RCC 7860 (cell line): ENCODE data around the gene ALG12.

Experiments
- DNase-seq: peaks from one replicate; pipeline ENCODE4 v3.0.0-alpha.2; 2015; ENCODE audit warnings: low spot score
- FAIRE-seq: peaks from 2 replicates; lab custom pipeline; 2012; peaks lifted over from hg19 to GRCh38; lab: Jason Lieb, UNC

The ALG12 gene

GRCh38 chr22:49913446-49913845 is 4.8 kb downstream of the ALG12 start:
- DNase-seq (no peak), FAIRE-seq (no peak)

DNA sequence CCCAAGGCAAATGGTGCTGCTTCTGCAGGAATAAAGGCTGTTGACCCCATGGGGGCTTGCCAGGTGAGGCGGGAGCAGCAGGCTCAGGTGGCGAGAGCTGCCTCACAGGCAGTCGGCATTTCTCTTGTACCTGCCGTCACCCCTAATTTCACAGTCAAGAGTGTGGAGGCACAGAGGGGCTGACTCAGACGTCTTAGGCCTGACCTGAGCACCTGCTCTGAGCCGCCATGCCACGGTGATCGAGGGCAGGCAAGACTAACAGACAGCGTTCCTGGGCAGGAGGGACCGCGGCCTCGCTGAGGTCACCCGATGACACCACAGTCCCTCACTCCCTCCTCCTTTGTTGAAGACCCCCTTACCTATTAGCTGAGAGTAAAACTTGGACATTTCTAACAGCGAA is 5.2 kb downstream of the ALG12 start:
- DNase-seq (no peak), FAIRE-seq (no peak)

- FAIRE-seq (no peak), DNase-seq (no peak)
Measured at GRCh38 chr22:49911881-49912625, 6.2 kb downstream of the ALG12 start.

GRCh38 chr22:49910229-49911155 is 7.7 kb downstream of the ALG12 start:
- no peak for FAIRE-seq

DNA sequence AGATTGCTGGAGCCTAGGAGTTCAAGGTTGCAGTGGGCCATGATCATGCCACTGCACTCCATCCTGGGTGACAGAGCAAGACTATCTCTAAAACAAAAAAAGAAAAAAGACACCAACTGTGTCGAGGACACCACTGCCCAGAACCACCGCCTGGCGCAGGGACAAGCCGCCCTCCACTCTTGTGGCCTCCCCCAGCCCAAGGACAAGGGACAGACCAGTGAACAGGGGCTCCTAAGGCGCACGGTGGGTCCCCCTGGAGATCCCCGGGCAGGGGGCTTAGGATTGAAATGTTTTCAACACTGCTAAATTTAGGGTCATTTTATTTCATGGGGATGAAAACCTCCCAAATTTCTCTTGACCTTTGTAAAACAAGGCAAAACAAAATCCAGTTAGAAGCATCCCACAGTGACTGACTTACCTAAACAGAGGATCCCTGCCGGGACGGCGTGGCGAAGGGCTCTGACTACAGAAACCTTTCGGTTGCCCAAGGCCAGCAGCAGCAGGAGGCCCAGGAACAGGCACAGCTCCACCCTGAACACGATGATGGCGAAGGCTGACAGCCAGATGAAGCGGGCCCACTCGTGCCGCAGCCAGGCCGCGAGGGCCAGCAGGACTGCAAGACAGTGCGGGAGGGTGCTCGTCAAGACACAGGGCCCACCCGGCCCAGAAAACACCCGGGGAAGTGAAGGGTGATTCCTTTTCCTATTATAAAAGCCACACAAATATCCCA is 8.6 kb downstream of the ALG12 start:
- FAIRE-seq, result no peak

More at GRCh38 chr22:49910229-49911155, 7.7 kb downstream of the ALG12 start:
- DNase-seq, result no peak

DNA sequence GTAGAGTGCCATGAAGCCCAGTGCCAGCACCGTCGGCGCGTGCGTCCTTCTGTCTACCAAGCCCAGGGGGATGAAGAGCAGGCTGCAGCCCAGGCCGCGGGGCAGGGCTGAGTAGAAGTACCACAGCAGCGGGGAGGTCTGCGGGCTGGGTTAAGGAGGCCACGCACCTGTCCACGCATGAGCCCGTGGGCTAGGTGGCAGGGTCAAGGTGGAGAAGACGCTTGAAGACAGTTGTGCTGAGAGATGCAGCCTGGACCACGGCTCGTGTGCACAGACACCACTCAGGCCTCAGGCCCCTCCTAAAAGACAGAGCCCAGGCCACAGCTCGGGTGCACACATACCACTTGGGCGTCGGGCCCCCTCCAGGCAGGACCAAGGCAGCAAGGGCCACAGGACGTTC is 10.4 kb downstream of the ALG12 start:
- FAIRE-seq (no peak), DNase-seq (no peak)

More for the DNA sequence above, 8.6 kb downstream of the ALG12 start:
- DNase-seq, result no peak

GRCh38 chr22:49906799-49907290 is 11.4 kb downstream of the ALG12 start:
- FAIRE-seq, result no peak
- DNase-seq, result no peak

GRCh38 chr22:49906071-49906798 is 12.0 kb downstream of the ALG12 start:
- DNase-seq, result no peak
- FAIRE-seq, result no peak

GRCh38 chr22:49905465-49905864 is 12.8 kb downstream of the ALG12 start:
- no peak for DNase-seq
- FAIRE-seq, result no peak

DNA sequence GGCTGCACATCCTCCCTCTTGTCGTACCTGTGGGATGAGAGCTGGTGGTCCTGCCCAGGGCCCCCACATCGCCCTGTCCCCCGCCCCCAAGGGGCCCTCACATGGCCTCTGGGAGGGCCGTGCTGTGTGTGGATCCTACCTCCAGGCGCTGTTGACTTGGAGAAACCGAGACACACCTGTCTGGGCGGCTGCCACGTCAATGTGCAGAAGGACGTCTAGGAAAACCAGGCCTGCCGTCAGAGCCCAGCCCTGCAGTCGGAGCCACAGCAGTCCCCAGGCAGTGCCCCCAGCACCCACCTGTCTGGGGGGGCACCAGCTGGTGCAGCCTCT is 14.2 kb downstream of the ALG12 start:
- FAIRE-seq, result no peak
- no peak for DNase-seq

- no peak for FAIRE-seq
Measured at GRCh38 chr22:49903322-49904039, 14.8 kb downstream of the ALG12 start.

DNA sequence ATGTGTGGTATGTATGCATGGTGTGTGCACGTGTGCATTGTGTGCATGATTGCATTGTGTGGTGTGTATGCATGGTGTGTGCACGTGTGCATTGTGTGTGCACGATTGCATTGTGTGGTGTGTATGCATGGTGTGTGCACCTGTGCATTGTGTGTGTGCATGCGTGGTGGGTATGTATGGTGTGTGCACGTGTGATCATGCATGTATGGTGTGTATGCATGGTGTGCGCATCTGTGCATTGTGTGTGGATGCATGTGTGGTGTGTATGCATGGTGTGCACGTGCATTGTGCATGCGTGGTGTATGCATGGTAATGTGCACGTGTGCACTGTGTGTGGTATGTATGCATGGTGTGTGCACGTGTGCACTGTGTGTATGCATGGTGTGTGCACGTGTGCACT is 16.8 kb downstream of the ALG12 start:
- FAIRE-seq, result no peak
- no peak for DNase-seq

More at GRCh38 chr22:49903322-49904039, 14.8 kb downstream of the ALG12 start:
- DNase-seq, result no peak

DNA sequence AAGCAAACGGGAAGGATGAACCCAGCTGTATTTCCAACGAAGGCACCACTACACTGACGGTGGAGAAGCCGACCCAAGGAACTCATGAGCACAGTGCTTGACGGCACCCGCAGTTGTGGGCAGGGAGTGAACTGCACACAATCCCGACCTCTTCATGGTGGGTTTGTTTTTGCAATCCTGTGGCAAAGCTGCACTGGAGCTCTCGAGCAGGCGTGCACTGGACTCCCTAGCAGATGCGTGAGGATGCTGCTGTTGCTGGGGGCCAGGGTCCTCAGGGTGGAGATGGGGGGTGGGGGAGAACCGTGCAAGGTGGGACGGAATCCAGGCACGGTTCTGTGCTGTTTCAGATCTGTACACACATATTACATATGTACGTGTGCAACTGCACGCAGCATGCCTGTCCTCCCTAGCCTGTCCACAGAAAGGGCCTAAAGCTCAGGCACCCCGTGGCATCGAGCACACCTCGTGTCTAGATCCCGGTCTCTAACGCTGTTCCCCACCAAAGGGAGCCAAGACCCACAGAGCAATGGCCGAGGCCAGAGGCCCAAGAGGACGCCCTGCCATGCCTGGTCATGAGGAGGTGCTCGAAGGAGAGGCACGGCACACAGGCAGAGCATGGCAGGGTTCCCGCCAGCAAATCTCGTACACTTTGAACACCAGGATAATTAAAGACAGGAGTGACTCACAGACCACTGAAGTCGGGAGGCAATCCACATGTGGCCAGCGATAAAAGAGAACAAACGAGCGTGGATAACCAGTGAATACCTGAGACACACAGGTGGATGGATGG is 17.6 kb downstream of the ALG12 start:
- FAIRE-seq (no peak), DNase-seq (no peak)

GRCh38 chr22:49899530-49899929 is 18.7 kb downstream of the ALG12 start:
- no peak for DNase-seq
- FAIRE-seq, result no peak

- no peak for FAIRE-seq
- DNase-seq, result no peak
Measured at GRCh38 chr22:49897015-49897684, 21.1 kb downstream of the ALG12 start.

GRCh38 chr22:49896201-49896600 is 22.0 kb downstream of the ALG12 start:
- DNase-seq, result no peak
- FAIRE-seq, result no peak

- FAIRE-seq, result no peak
- DNase-seq, result no peak
Measured at GRCh38 chr22:49894322-49895054, 23.8 kb downstream of the ALG12 start.

DNA sequence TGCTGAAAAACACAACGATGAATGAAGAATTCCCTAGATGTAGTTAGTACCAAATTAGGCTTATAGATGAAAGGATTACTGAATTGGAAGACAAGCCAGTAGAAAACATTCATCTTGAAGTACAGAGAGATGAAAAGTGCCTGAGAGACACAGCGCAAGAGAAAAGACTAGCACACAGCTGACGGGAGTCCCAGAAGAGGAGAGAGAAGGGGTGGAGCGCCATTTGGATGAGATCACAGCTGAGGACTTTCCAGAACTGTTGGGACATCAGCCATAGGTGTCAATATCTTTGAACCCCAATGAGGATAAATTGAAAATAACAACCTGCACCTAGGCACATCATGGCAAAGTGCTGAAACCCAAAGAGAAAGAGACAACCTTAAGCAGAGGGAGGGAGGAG is 25.2 kb downstream of the ALG12 start:
- FAIRE-seq, result no peak
- no peak for DNase-seq
